Measurements from ENCODE around the gene KIF1B. TPM values are rescaled to one million over a fixed set of nuclear protein-coding genes. Genes with fewer than 3 reads are reported as not detected.

The KIF1B gene
- total RNA-seq, 1 donor from 2014 or later = 93.6 TPM

- no peak for DNase-seq (ENCODE audit: low spot score)
- intact Hi-C loops (cut with DNase I) = no loop called here
Measured at GRCh38 chr1:10267921-10268320, 57.6 kb downstream of the KIF1B start.

DNA sequence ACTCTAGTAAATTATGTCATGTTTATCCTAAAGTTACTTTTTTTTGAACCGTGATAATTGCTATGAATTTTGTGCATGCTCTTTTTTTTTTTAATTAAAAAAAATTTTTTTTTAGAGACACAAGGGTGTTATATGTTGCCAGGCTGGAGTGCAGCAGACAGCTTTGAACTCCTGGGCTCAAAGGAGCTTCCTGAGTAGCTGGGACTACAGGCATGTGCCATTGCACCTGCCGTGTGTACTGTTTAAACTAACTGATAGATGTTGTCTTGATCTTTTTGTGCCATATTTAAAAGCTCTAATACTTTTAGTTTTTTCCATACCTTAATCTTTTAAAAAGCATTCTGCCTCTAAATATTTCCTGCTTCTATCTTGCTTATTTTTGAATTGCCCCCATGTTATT, 60.7 kb downstream of the KIF1B start:
- intact Hi-C loops (cut with DNase I) = no loop called here
- no peak for DNase-seq (ENCODE audit: low spot score)

DNA sequence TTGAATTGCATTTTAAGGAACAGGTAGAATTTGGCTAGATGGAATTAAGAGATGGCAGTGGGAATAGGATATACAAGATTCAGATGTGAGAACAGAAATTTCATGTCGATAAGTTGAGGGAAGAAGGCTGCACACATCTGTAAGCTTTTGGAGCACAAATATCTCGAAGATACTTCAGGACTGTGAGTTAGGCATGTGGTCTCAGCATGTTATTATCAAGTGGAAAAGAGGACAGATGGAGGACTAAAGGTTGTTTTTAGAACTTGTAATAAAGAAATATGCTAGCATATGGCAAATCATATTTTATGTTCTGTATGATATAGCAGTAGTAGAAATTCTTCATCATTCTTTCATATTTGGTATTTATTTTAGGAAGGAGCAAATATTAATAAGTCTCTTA, 61.5 kb downstream of the KIF1B start:
- intact Hi-C loops (cut with DNase I) = no loop called here
- DNase-seq (ENCODE audit: low spot score) = no peak

- intact Hi-C loops (cut with DNase I) = no loop called here
- no peak for DNase-seq (ENCODE audit: low spot score)
Measured at GRCh38 chr1:10272274-10272673, 61.9 kb downstream of the KIF1B start.

DNA sequence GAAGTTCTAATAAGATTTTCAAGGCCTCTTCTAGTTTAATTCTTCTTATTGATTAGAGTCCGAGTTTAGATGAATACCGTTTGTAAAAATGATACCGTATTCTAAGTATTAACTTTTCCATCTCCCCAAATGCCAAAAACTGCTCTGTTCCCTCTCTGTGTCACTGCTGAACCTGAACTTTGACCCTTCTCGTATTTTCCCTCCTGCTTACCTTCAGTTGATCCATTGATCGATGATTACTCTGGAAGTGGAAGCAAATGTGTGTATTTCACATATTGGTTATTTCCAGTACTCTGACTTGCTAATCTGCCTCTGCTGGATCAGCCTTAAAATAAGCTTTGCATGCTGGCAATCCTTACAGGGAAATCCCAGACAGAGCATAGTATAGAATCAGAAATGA, 68.5 kb downstream of the KIF1B start:
- DNase-seq (ENCODE audit: low spot score) = no peak
- intact Hi-C loops (cut with DNase I) = no loop called here

- intact Hi-C loops (cut with DNase I) = no loop called here
- DNase-seq (ENCODE audit: low spot score) = no peak
Measured at GRCh38 chr1:10280439-10281350, 70.3 kb downstream of the KIF1B start.

DNA sequence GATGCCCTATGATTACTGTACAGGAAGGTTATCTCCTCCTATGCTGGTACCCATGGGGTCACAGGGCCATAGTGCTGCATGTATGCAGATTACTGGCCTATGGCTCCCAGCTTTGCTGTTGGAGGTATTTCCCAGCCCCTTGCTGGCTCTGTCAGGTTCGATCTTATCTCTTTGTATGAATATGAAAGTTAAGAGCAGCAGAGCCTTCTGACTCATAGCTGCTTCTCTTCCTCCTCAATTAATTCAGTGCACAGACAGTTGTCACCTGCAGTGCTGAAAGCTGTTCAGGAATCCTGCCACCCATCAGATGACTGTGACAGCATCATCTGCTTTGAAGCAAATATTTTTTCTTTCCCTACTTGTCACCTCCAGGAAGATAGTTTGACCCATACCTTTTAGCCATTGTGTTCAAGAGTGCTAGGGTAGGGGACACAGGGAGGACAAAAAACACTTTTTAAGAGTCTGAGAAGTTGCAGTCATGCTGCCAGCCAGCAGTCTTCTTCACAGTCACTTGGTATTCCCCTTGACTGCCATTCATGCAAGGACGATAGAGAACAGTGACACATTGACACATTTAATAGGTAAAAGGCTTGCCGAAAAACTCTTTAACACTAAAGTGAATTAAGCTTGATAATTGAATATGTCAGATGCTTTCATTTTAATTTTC, 73.1 kb downstream of the KIF1B start:
- intact Hi-C loops (cut with DNase I) = no loop called here

DNA sequence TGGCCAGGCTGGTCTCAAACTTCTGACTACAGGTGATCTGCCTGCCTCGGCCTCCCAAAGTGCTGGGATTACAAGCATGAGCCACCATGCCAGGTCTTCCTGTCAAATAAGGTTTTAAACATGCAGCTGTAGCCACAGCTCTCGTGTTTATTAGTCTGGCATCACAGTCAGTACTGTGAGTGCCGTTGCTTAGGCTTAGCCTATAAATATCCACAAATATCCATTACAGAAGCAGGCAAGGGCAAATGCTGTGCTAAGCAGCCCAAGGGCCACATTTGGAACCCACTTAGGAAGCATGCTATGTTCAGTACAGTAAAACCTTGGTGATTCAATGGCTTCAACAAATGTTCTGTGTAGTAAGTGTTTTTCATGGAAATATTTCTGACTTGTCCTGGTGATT, 75.9 kb downstream of the KIF1B start:
- intact Hi-C loops (cut with DNase I) = loop anchor here (2.0 kb wide), 1 partner anchor 75 kb away; the partner anchor contains the start of gene KIF1B
- no peak for DNase-seq (ENCODE audit: low spot score)

More for the DNA sequence above, 73.1 kb downstream of the KIF1B start:
- no peak for DNase-seq (ENCODE audit: low spot score)

GRCh38 chr1:10287023-10287645, 76.8 kb downstream of the KIF1B start:
- intact Hi-C loops (cut with DNase I) = loop anchor here (2.0 kb wide), 1 partner anchor 76 kb away; the partner anchor contains the start of gene KIF1B
- DNase-seq (ENCODE audit: low spot score) = no peak

DNA sequence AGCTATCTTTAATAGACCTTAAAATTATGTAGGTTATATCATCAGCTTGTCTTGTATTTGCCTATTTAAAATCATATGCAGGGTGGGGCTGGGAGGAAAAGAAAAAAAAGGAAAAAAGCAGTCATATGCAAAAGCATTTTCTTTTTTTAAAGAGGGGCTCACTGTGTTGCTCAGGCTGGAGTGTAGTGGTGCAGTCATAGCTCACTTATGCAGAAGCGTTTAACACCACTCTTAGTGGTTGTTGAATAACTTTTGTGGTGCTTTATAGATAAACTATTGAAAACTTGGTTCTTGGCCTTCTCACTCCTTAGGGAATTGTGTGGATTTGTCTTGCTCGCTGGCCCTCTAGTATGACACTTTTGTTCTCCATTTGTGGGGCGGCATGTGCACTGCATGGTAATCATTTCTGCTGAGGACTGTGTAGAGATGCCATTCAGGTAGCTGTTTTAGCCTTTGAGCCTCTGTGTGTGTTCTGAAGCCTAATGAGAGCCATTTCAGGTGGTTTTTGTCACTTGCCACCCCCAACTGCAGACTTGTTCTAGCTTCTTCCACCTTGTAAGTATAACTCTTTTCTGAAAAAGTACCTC, 77.8 kb downstream of the KIF1B start:
- intact Hi-C loops (cut with DNase I) = no loop called here
- no peak for DNase-seq (ENCODE audit: low spot score)

GRCh38 chr1:10291705-10292104, 81.3 kb downstream of the KIF1B start:
- DNase-seq (ENCODE audit: low spot score) = no peak
- intact Hi-C loops (cut with DNase I) = no loop called here

DNA sequence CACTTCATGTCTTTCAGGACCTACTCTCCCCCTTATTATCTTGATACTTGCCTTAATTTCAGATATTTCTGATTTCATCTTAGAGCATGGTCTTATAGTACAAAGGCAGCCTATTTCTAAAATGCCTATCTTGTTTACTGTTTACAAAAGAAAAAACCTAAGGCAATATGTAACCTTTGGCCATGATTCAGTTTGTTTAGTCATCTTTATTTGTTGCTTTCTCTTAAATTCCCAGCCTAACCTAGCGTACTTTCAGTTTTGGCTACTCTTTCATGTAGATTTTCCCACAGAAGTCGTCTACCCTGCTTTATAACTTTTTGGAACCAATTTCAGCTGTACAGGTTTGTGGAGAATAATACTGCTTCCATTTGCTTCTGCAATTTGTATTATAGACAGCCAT, 81.8 kb downstream of the KIF1B start:
- intact Hi-C loops (cut with DNase I) = no loop called here

GRCh38 chr1:10295481-10296085, 85.2 kb downstream of the KIF1B start:
- intact Hi-C loops (cut with DNase I) = no loop called here
- DNase-seq (ENCODE audit: low spot score) = no peak

More for the DNA sequence above, 81.8 kb downstream of the KIF1B start:
- DNase-seq (ENCODE audit: low spot score) = no peak

- DNase-seq (ENCODE audit: low spot score) = no peak
- intact Hi-C loops (cut with DNase I) = no loop called here
Measured at GRCh38 chr1:10299151-10299550, 88.8 kb downstream of the KIF1B start.

DNA sequence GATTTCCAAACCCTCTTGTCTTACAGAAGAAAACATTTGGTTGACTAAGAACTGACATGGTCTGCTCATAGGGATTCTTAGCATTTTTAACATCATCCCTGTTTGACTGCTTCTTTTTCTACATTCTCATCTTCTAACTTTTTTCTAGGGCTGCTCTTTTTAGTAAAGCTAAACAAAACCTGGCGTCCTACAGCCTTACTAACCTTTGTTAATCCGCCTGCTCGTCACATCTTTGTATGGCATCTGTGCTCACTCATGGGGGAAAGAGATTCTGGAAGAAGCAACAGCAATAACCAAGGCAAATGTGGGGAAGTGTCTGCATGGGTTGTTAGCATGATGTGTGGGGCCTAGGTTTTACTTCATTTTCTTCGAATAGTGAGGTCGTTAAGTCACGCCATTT, 92.0 kb downstream of the KIF1B start:
- DNase-seq (ENCODE audit: low spot score) = no peak
- intact Hi-C loops (cut with DNase I) = no loop called here

DNA sequence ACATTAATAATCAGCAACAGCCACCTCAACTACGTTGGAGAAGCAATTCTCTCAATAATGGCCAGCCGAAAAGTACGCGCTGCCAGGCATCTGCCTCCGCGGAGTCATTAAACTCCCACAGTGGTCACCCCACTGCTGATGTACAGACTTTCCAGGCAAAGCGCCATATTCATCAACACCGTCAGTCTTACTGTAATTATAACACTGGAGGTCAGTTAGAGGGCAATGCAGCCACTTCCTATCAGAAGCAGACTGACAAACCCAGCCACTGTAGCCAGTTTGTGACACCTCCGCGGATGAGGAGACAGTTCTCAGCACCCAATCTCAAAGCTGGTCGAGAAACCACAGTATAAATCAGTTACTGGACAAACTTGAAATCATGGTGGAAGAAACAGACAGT, 93.9 kb downstream of the KIF1B start:
- DNase-seq (ENCODE audit: low spot score) = no peak
- intact Hi-C loops (cut with DNase I) = no loop called here

GRCh38 chr1:10306435-10306834, 96.1 kb downstream of the KIF1B start:
- no peak for DNase-seq (ENCODE audit: low spot score)

DNA sequence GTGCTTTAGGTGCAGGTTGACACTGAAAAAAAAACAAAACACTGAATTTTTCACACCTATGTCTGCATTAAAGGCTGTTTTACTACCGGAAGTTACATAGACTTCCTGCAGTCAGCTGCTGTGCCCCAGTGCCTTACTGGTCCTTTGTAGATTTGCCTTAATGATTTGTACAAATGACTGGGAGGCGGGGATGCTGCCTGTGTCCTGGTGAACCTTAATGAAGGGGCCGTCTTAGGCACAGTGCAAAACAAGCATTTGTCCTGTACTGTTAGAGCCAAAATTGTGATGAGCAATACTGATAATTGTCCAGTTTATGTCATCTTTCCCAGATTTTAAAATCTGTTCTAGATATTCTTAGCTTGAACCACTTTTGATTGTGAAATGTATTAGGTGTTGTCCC, 97.6 kb downstream of the KIF1B start:
- DNase-seq (ENCODE audit: low spot score) = no peak
- intact Hi-C loops (cut with DNase I) = no loop called here

More at GRCh38 chr1:10306435-10306834, 96.1 kb downstream of the KIF1B start:
- intact Hi-C loops (cut with DNase I) = no loop called here

DNA sequence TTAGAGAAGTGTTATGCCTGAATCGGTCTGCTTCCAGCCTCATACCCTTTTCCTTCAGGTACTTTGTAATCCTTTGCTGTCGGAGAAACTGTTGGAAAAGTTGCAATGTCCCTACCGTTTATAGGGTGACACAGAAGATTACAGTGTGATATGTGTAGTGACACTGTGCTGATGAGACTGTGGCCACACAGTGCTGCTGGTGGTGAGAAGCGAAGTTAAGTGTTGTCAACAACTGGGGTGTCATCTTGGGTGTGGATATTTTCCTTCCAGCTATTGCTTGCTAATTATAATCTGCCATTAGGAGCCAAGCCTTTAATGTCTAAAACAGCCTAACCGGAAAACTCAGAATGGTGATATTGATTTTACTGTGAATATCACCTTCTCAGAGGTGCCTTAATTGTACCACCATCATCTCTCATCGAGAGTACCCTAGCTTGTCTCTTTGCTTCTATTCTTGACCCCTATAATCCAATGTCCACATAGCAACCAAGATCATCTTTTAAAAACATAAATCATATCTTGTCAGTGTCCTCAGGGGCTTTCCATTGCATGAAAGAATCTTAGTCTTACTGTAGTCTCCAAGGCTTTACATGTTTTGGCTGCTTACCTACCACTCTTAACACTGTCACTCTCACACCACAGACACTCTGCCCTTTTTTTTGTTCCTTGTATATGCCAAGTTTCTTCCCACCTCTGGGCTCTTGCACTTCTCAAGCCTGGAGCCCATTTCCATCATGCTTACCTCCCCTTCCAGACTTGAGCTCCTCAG, 99.1 kb downstream of the KIF1B start:
- intact Hi-C loops (cut with DNase I) = no loop called here
- DNase-seq (ENCODE audit: low spot score) = no peak
